GM12878 (cell line): ENCODE data around the gene KCNAB3. TPM values are rescaled to one million over a fixed set of nuclear protein-coding genes. Genes with fewer than 3 reads are reported as not detected.

Experiments used
- ATAC-seq: fragments of 200-7000 bp; cut with Tn5 transposase; 3 replicates; pipeline ENCODE4 v1.9.1; 2020; ENCODE audit warnings: mild to moderate bottlenecking, moderate library complexity
- BruUV-seq: library from RNA; stranded (reverse); fragments of 400-500 nt; replicated peaks from 2 replicates; lab custom pipeline; 2021; lab: Mats Ljungman, UMichigan
- CTCF ChIA-PET: fragments of 300-600 bp; sonication (Branson Sonifier 250); formaldehyde crosslinking; extraction: SDS; loops from one replicate; lab custom pipeline; 2021; ENCODE audit warnings: inconsistent platforms; lab: Yijun Ruan, JAX
- POLR2A ChIA-PET: fragments of 350-600 bp; formaldehyde crosslinking; extraction: SDS; loops from one replicate; lab custom pipeline; 2021; ENCODE audit warnings: inconsistent platforms; lab: Charles Lee
- RAD21 ChIA-PET: fragments of 300-600 bp; sonication (Branson Sonifier 250); formaldehyde crosslinking; loops from one replicate; lab custom pipeline; 2023; ENCODE audit warnings: antibody characterized with exemption; ENCODE audit not compliant: unreplicated experiment; lab: Charles Lee
- SMC1A ChIA-PET: fragments of 300-600 bp; sonication (Branson Sonifier 250); formaldehyde crosslinking; loops from one replicate; lab custom pipeline; 2023; ENCODE audit not compliant: unreplicated experiment, uncharacterized antibody; lab: Charles Lee
- DNase-seq: peaks from one replicate; pipeline ENCODE4 v3.0.0-alpha.2; 2011; ENCODE audit warnings: low read depth, low spot score
- FAIRE-seq: peaks from 3 replicates; lab custom pipeline; 2011; peaks lifted over from hg19 to GRCh38; lab: Jason Lieb, UNC
- H2AFZ ChIP-seq: 2 replicates; pipeline ENCODE4 v1.6.0; 2011; ENCODE audit warnings: low read depth, low read length, control low read depth; ENCODE audit not compliant: control insufficient read depth
- H3K27ac ChIP-seq: 2 replicates; pipeline ENCODE4 v1.5.1; 2011; ENCODE audit warnings: control low read depth; ENCODE audit not compliant: control insufficient read depth, insufficient read depth
- H3K27me3 ChIP-seq, 2 experiments: replicated peaks in 1 of 2; 2 replicates each; pipeline versions ENCODE4 v1.6.0 to v1.6.1; 2011; ENCODE audit warnings: low read length in 1 of 2; ENCODE audit not compliant: control insufficient read depth in 2 of 2, insufficient read depth in 2 of 2
- H3K36me3 ChIP-seq, 2 experiments: 2 replicates each; pipeline ENCODE4 v1.5.1; 2011; ENCODE audit warnings: low read length in 1 of 2; ENCODE audit not compliant: control insufficient read depth in 2 of 2, insufficient read depth in 2 of 2
- H3K4me1 ChIP-seq: 2 replicates; pipeline ENCODE4 v1.6.1; 2011; ENCODE audit warnings: mild to moderate bottlenecking, low read length, moderate library complexity, mixed read lengths; ENCODE audit not compliant: control insufficient read depth, insufficient read depth
- H3K4me2 ChIP-seq: 2 replicates; pipeline ENCODE4 v1.6.0; 2011; ENCODE audit warnings: control low read depth; ENCODE audit not compliant: control insufficient read depth, insufficient read depth
- H3K4me3 ChIP-seq: fragments of 200-600 bp; sonication (generic); 2 replicates; pipeline ENCODE4 v1.5.1; 2016
- H3K79me2 ChIP-seq: 2 replicates; pipeline ENCODE4 v1.6.0; 2011; ENCODE audit warnings: low read length; ENCODE audit not compliant: control insufficient read depth, insufficient read depth
- H3K9ac ChIP-seq: 2 replicates; pipeline ENCODE4 v1.8.0; 2011; ENCODE audit warnings: low read length, control low read depth, mixed read lengths; ENCODE audit not compliant: control insufficient read depth, insufficient read depth
- H3K9me3 ChIP-seq: replicated peaks from 3 replicates; pipeline ENCODE4 v1.5.1; 2011; ENCODE audit warnings: mild to moderate bottlenecking, low read length; ENCODE audit not compliant: control insufficient read depth, insufficient read depth
- H4K20me1 ChIP-seq: 2 replicates; pipeline ENCODE4 v1.6.0; 2011; ENCODE audit not compliant: control insufficient read depth, insufficient read depth
- CHD4 ChIP-seq: fragments of 200-600 bp; sonication (generic); IDR thresholded peaks from 2 replicates; pipeline ENCODE4 v1.6.1; 2016; ENCODE audit warnings: mild to moderate bottlenecking
- HDAC6 ChIP-seq: fragments of 200-600 bp; sonication (generic); IDR thresholded peaks from one replicate; pipeline ENCODE4 v1.8.0; 2017; ENCODE audit warnings: antibody characterized with exemption; ENCODE audit not compliant: unreplicated experiment
- IRF3 ChIP-seq: fragments of 450-650 bp; IDR thresholded peaks from 2 replicates; pipeline ENCODE4 v1.6.1; 2014; ENCODE audit warnings: mild to moderate bottlenecking
- MEF2A ChIP-seq: IDR thresholded peaks from 2 replicates; pipeline ENCODE4 v1.6.1; 2011; ENCODE audit warnings: low read depth, mild to moderate bottlenecking, low read length, moderate library complexity; ENCODE audit not compliant: insufficient read depth
- NBN ChIP-seq: fragments of 450-650 bp; IDR thresholded peaks from 2 replicates; pipeline ENCODE4 v1.6.1; 2016
- NR2C1 ChIP-seq: fragments of 450-650 bp; IDR thresholded peaks from 2 replicates; pipeline ENCODE4 v1.6.1; 2017; ENCODE audit warnings: antibody characterized with exemption, mild to moderate bottlenecking, moderate library complexity
- SMARCA5 ChIP-seq: fragments of 450-650 bp; IDR thresholded peaks from 2 replicates; pipeline ENCODE4 v1.6.1; 2017; ENCODE audit warnings: mild to moderate bottlenecking
- ZBTB33 ChIP-seq: fragments of 450-650 bp; IDR thresholded peaks from 2 replicates; pipeline ENCODE4 v1.6.1; 2017; ENCODE audit warnings: mild to moderate bottlenecking
- ZNF592 ChIP-seq: fragments of 450-650 bp; IDR thresholded peaks from 2 replicates; pipeline ENCODE4 v1.6.1; 2017; ENCODE audit warnings: mild to moderate bottlenecking, moderate library complexity
- ZZZ3 ChIP-seq: IDR thresholded peaks from 2 replicates; pipeline ENCODE4 v1.6.1; 2011; ENCODE audit warnings: low read depth; ENCODE audit not compliant: control insufficient read depth, insufficient read length
- WGBS: methylation state at CpG from one replicate; pipeline ENCODE4 v1.1.6; 2016; ENCODE audit warnings: low lambda C conversion rate; ENCODE audit not compliant: insufficient replicate concordance, insufficient coverage; ENCODE audit errors: missing lambda C conversion rate; 5-methylcytosine and 5-hydroxymethylcytosine counted together
- in situ Hi-C: fragments of 300-500 bp; cut with MboI; formaldehyde crosslinking; loops from 9 replicates; pipeline ENCODE4 v1.14.3; 2018; ENCODE audit warnings: mixed read lengths
- intact Hi-C: fragments of 100-400 bp; cut with micrococcal nuclease; formaldehyde crosslinking; loops from one replicate; pipeline ENCODE4 v1.14.2; 2022; ENCODE audit not compliant: unreplicated experiment
- polyA plus RNA-seq, 11 experiments: library from polyadenylated mRNA; depleted of rRNA in 4 of 11; unstranded in 6 of 11; stranded (reverse) in 5 of 11; fragments of >200 nt; fragmentation: Nextera tagmentation in 4 of 11; fragmentation: Illumina TruSeq in 1 of 11; extraction: Ambion mirVana in 4 of 11; extraction: Trizol in 1 of 11; gene quantifications; 1 replicate in 1 of 11; 2 replicates in 10 of 11; pipeline versions ENCODE4 v1.2.1 to v1.2.3, GENCODE V29; 2011 to 2016; ENCODE audit warnings: inconsistent platforms in 2 of 11, missing spikeins in 2 of 11, low read depth in 1 of 11
- total RNA-seq, 4 experiments: library from RNA; depleted of rRNA in 3 of 4; stranded (reverse); fragments of >200 nt in 3 of 4; fragmentation: Illumina TruSeq in 1 of 4; extraction: Trizol in 1 of 4; gene quantifications; 2 replicates each; pipeline versions ENCODE4 v1.2.1 to v1.2.3, GENCODE V29; 2013 to 2021

KCNAB3 gene
- total and polyA plus RNA-seq, 10 of the 15 experiments (the other 5 are each of a cell fraction or from before 2014, with no cell fraction given): 0.22 to 7.9 (median 1.8) TPM

GRCh38 chr17:7915611-7916384 lies 13.9 kb downstream of the KCNAB3 start, which contains the start of gene RNF227:
Gene RNF227, minus strand, starts transcription at chr17:7916289. Its CDS starts 94 bp downstream, at chr17:7916195.
- WGBS: 5% methylated on average over 81 of the region's 100 CpGs
- ChIA-PET CTCF (interaction anchor here (0.6 to 8.2 kb wide), 16 partner anchors 18 to 172 kb away, joined by 3 to 48 read pairs (median 4); partner anchors contain the start of genes CNTROB, CYB5D1, NAA38 and TRAPPC1), SMC1A (interaction anchor here (0.9 to 3.5 kb wide), 7 partner anchors 13 to 141 kb away, joined by 4 to 21 read pairs (median 7); partner anchors contain the start of genes CNTROB and KCNAB3), RAD21 (interaction anchor here (0.7 to 6.4 kb wide), 14 partner anchors 14 to 158 kb away, joined by 3 to 75 read pairs (median 4); partner anchors contain the start of genes CNTROB, KCNAB3, KDM6B and TRAPPC1), POLR2A (interaction anchor here (0.5 to 4.0 kb wide), 12 partner anchors 11 to 81 kb away, joined by 3 to 27 read pairs (median 4); partner anchors contain the start of genes CNTROB, KCNAB3, NAA38 and TRAPPC1)
- in situ Hi-C loops: no loop called here
- H3K4me1 ChIP-seq: peaks cover 10% of the 10 kb centered on the region
- H3K27me3 ChIP-seq: no peaks in the 10 kb centered on the region
- H3K79me2 ChIP-seq: no peaks in the 10 kb centered on the region
- peak within 1 kb of the TSS; percentile 94 for H2AFZ ChIP-seq
- no peaks in the 10 kb centered on the region for H3K9me3 ChIP-seq
- peak within 1 kb of the TSS; percentile 76 for H3K4me3 ChIP-seq
- BruUV-seq: no TSS peak
- peak; percentile 95 for FAIRE-seq
- peak within 1 kb of the TSS; percentile 88 for H3K4me2 ChIP-seq
- intact Hi-C loops: no loop called here
- peak within 1 kb of the TSS; percentile 34 for H3K27ac ChIP-seq
- H3K36me3 ChIP-seq: peaks cover 4 to 6% of the 10 kb centered on the region in 2 experiments
- H4K20me1 ChIP-seq: no peaks in the 10 kb centered on the region
- peak; percentile 57 for DNase-seq
- peak within 1 kb of the TSS; percentile 55; the same call in 1 of the 2 replicates for H3K9ac ChIP-seq
- ATAC-seq: peak; percentile 87
- TF ChIP-seq ZNF592 (no peak), ZZZ3 (no peak), ZBTB33 (no peak), CHD4 (no peak), NR2C1 (0 out of 2 replicates have a peak, but pooled peaks have one; percentile 7), SMARCA5 (0 out of 2 replicates have a peak, but pooled peaks have one; percentile 53), MEF2A (no peak), HDAC6 (no peak), NBN (peak; percentile 51; the same call in 1 of the 2 replicates), IRF3 (no peak)
